Fibroblast of mammary gland (primary cell): ENCODE results near the gene GALM.
"Not testable (repeated sequence)": the region's sequence is repeated elsewhere in the genome, so short reads cannot be mapped to it uniquely, and the experiment has no call there.

Source experiments
- DNase-seq: peaks from one replicate; pipeline ENCODE4 v3.0.0-alpha.2; 2010; ENCODE audit warnings: low read depth
- H3K4me3 ChIP-seq: 2 replicates; pipeline ENCODE4 v1.5.1; 2011; ENCODE audit warnings: low read depth, mild to moderate bottlenecking, low read length, moderate library complexity; ENCODE audit not compliant: control insufficient read depth
- TF ChIP-seq, protein P1 (sequence below): conservative IDR thresholded peaks from 2 replicates; pipeline ENCODE4 v1.5.1; 2011; ENCODE audit warnings: low read depth, low read length, inconsistent platforms; ENCODE audit not compliant: control insufficient read depth, insufficient read depth

GALM gene

DNA sequence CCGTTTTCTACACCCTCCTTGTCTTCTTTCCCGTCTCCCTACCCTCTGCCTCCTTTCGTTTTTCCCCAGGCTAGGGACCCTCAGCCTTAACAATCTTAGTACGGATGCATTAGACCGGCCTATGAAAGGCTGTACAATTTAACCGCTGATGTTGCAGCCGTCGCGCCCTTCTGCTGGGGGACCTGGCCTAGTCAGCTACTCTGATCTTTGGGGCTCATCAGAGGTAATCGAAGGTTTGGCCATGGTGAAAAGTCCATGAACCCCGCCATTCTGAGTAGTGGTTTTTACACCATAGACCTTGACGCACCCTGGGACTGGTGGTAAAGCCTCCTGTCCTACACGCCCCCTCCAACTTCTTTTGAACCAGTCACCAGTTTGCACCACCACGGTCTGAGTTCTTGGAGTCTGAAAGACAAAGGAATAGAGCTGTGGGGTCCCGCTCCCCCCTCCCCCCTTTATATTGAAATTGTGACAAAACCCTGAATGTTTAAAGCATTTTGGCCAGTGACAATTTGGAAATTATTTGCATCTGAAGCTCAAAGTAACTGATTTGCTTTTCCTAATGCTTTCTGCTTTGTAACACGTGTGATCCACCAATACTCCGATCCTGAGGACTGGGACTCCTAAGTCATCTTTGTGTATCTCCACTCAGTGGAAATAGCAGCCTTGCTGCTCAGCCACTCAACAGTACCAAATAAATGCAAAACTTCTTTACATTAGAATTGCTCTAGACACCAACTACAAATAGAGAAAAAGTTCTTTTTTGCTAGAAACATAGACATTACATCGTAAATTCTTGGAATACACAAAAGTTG lies 85.9 kb downstream of the GALM start:
- peak; percentile 40 for DNase-seq
- H3K4me3 ChIP-seq: peak overlapping the region; percentile 99
- TF ChIP-seq, protein P1, sequence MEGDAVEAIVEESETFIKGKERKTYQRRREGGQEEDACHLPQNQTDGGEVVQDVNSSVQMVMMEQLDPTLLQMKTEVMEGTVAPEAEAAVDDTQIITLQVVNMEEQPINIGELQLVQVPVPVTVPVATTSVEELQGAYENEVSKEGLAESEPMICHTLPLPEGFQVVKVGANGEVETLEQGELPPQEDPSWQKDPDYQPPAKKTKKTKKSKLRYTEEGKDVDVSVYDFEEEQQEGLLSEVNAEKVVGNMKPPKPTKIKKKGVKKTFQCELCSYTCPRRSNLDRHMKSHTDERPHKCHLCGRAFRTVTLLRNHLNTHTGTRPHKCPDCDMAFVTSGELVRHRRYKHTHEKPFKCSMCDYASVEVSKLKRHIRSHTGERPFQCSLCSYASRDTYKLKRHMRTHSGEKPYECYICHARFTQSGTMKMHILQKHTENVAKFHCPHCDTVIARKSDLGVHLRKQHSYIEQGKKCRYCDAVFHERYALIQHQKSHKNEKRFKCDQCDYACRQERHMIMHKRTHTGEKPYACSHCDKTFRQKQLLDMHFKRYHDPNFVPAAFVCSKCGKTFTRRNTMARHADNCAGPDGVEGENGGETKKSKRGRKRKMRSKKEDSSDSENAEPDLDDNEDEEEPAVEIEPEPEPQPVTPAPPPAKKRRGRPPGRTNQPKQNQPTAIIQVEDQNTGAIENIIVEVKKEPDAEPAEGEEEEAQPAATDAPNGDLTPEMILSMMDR: no peak

DNA sequence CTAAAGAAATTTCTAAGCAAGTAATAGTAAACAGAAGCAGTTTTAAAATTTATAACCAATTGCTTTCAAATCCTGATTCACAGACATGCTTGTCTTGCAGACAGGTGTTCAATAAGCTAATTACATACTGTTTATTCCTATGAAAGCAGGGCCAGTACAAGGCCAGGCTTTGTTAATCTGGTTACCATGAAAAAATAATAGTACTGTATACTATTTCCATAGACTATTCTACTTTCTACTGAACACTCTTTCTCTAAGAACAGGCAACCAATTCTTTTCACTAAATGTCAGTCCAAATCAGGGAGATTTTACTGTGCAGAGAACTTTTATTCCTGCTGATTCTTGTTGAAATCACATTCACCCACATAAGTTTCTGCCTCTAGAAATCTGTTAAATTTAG lies 88.1 kb downstream of the GALM start:
- H3K4me3 ChIP-seq: no peak overlapping the region
- TF ChIP-seq, protein P1: no peak
- DNase-seq: no peak

GRCh38 chr2:38754506-38754905 lies 88.6 kb downstream of the GALM start:
- TF ChIP-seq, protein P1: no peak
- no peak overlapping the region for H3K4me3 ChIP-seq
- DNase-seq: no peak

- not testable (repeated sequence) for H3K4me3 ChIP-seq, DNase-seq
These were observed 90.0 kb downstream of the GALM start for GRCh38 chr2:38755891-38756290.

DNA sequence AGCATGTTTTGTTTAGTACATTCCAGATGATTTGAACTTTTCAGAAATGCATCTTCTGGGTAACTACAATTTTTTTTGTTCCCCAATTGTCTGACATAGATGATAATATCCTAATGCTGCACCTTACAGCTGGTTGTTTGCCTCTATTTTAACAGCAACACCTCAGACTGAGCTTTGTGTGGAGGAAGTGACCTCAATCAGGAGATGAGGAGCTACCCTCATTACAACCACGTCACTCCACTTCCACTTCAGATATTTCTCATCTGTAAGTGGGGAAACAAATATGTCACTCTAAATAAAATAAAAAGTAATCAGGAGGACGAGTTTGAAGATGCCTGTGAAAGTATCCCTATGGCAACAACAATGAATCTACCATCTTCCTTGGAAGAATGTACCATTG lies 97.3 kb downstream of the GALM start:
- no peak for DNase-seq
- TF ChIP-seq, protein P1: no peak
- no peak overlapping the region for H3K4me3 ChIP-seq

GRCh38 chr2:38763728-38764127 lies 97.8 kb downstream of the GALM start:
- TF ChIP-seq, protein P1: no peak
- DNase-seq: no peak
- H3K4me3 ChIP-seq: no peak overlapping the region

DNA sequence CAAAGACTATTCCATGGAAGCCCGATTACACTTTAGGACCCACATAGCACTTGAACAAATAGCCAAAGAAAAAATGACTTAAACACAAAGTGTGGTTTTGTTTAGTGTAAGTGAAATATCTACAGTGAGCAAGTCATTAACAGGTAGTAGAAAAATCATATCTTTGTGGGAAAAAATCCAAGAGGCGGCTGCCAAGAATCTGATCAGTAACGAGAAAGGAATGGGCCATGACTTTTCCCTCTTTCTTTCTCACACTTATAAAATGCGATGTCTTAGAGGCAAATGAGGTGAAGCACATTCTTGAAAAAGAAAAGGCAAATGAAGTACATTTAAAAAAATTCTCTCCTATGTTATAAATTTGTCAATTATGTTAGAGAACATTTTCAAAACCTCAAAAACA lies 99.2 kb downstream of the GALM start:
- no peak overlapping the region for H3K4me3 ChIP-seq
- TF ChIP-seq, protein P1: no peak
- peak; percentile 63 for DNase-seq
